Right lung (tissue), 5 donors: ENCODE measurements around the gene NPR1. TPM values are rescaled to one million over a fixed set of nuclear protein-coding genes. Genes with fewer than 3 reads are reported as not detected.
"Not testable (repeated sequence)": the region's sequence is repeated elsewhere in the genome, so short reads cannot be mapped to it uniquely, and the experiment has no call there.

ENCODE experiments used
- DNase-seq, 2 donors: peaks; one replicate each; pipeline ENCODE4 v3.0.0-alpha.2; 2013
- polyA plus RNA-seq, 5 donors: library from polyadenylated mRNA; unstranded; fragments of 120-200 nt; gene quantifications; one replicate each; pipeline versions ENCODE4 v1.2.1 to v1.2.3, GENCODE V29; 2013; ENCODE audit warnings: inconsistent platforms in 1 of 5, low replicate concordance in 1 of 5; ENCODE audit not compliant: insufficient read length in 5 of 5, insufficient read depth in 1 of 5

Gene NPR1
- polyA plus RNA-seq, 5 donors: 14.4 to 20.5 (median 15.0) TPM

DNA sequence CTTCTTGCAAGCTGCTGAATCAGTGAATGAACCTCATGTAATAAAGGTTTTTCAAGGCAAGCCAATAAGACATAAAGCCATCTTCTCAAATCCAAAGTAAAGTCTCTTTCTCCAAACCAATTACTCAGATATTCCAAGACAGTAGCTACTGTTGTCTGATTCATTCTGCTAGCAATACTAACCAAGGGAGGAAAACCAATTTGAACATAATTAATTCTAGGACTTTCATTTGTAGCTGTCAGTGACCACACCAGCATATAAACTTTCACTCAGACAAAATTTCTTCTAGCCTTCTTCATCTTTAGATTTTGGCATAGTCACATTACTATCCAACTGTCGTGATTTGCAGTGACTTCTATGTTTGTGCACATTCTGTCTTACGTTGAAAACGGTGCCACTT, 38.8 kb downstream of the NPR1 start:
- DNase-seq: no peak

DNA sequence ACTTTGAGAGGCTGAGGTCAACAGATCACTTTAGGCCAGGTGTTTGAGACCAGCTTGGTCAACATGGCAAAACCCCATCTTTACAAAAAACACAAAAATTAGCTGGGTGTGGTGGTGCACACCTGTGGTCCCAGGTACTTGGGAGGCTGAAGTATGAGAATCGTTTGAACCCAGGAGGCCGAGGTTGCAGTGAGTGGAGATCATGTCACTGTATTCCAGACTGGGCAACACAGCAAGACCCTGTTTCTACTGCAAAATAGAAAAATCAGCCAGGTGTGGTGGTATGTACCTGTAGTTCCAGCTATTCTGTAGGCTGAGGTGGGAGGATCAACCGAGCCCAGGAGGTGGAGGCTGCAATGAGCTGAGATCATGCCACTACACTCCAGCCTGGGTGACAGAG, 45.2 kb downstream of the NPR1 start:
- no peak for DNase-seq

DNA sequence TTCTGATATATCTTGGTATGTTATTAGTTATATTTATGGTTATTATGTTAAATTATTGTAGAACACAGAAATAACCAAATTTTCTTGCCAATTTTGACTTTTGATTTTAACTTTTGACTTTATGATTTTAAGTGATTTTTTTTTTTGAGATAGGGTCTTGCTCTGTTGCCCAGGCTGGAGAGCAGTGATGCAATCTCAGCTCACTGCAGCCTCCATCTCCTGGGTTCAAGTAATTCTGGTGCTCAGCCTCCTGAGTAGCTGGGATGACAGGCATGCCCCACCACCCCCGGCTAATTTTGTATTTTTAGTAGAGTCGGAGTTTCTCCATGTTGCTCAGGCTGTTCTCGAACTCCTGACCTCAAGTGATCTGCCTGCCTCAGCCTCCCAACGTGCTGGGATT, 46.1 kb downstream of the NPR1 start:
- DNase-seq: not testable (repeated sequence)

DNA sequence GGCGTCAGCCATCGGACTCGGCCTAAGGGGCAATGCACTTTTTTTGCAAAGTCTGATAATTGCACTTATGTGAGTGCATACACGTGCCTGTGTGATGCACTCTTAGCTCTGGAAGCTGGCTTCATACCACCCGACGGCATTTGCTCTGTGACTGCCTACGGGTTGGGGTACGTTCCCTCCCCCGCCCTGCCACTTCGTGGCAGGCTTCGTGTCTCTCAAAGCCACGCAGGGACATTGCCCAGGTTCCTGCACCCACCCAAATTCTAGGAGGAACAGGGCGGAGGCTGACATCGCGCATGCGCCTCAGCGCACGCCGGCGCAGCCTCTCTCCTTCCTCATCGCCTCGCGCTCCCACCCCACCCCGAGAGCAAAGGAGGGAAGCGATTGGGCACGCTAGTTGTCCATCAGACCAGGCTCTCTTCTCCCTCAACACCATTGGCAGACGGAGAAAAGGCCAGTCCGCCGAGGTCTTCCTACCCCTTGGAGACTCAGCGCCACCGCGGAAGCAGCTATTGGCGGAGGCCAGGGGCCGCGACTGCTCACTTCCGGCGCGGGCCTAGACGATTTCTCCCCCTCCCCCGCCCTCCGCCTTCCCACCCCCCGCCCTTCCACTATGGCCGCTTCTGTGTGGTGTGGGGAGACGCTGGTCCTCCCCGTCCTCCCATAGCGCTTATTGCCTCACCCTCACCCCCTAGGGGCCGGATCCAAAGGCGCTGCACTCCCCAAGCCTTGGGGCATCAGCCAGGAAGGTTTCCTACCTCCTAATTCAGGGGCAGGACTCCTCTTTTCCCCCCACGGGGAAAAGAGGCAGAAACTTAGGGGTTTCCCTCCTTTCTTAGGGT, 49.2 kb downstream of the NPR1 start, which contains the start of gene INTS3:
Gene INTS3 (plus strand): TSS at position 588 of the 842 bp plus-strand sequence. CDS start 585 bp downstream, outside the sequence.
- DNase-seq: peak; percentile 99 to 100

DNA sequence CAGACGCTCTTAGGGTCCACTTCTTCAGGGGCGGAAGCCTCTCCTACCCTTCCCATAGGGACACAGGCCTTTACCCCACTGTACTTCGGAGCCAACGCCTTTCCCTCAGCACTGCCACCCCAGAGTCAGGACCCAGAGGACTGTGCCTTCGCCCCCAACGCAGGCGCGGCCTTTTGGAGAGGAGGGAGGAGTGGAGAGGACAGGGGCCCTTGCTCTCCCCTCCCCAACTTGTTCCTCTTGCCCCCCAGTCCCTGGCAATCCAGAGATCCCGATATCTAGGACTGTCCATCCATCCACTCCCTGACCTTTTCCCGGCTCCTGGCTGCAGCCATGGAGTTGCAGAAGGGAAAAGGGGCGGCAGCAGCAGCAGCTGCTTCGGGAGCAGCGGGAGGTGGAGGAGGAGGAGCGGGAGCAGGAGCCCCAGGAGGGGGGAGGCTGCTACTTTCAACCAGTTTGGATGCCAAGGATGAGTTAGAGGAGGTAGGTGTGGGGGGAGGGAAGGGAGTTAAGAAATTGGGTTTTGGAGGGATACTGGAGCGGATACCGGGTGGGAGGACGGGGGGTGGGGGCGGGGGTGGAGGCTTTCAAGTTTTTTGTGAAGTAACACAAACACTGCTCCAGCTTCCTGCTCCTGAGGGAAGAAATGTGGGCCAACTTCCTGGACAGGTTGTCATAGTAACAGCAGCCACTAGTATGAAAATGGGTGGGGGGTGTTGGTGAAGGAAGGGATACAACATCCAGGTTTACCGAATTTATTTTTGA, 50.0 kb downstream of the NPR1 start:
- DNase-seq: peak; percentile 38 to 47

DNA sequence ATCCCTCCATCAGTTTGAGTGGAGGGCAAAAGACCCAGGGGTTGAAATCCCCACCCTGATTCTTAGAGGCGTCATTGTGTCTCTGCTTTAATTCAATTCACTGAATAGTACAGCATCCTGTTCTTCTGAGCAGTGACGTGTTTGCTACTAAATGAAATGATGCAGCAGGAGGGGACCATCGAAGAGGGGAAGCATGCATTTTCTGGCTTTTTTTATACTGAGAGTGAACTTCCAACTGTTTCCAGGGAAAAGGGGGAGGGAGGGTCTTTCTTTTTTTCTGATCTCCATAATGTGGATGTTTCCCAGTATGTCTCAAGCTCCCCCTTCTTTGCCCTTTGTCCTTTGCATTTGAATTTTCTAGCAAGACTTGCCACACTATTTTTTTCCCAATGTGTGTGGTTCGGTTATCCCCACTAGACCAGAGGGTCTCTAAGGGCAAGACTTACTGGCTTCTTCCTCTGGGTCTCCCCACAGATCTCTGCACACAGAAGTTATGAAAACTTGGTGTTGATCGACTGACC, 52.0 kb downstream of the NPR1 start:
- no peak for DNase-seq

DNA sequence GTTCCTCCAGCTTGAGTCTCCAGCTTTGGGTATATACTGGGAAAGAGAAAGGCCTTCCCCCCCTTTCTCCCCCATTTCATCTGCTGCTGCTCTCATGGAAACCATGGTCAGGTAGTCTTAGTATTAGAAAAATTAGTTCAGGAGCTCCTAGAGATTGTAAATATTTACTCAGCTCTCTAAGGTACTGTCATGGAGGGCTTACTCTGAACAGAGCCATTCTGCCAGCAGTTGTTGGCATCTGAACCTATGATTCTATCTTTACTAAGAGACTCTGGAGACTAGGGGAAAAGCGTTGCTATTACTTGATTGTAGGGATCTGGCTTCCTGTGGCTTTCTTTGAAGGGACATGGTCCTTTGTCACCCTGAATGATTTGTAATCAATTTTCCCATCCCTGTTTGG, 55.5 kb downstream of the NPR1 start:
- no peak for DNase-seq

DNA sequence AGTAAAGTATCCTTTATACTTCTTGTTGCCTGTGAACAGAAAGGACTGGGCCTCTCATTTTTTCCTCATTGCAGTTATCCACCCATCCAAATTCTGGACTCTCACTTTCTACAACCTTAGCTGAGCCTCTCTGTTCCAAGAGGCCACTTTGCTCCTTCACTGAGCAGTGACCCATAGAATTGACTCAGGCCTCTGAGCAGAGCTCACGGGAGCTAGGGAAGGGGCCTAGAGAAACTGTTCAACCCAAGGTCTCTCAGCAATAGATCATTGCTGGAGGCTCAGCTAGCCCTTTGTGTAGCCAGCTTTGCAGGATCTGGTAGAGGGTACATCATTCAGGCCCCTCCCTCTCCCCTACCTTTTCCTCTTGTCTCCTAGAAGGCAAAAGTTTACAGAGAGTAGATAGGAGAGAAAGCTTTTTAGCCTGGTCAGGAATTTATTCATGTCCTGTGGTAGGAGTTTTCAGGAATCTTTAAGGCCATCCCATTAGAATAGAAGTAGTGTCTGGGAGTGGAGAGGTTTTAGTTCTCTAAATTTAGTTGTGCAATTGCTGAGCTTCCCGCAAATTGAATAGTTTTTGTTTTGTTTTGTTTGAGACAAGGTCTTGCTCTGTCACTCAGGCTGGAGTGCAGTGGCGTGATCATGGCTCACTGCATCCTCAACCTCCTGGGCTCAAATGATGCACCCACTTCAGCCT, 56.1 kb downstream of the NPR1 start:
- DNase-seq: no peak

DNA sequence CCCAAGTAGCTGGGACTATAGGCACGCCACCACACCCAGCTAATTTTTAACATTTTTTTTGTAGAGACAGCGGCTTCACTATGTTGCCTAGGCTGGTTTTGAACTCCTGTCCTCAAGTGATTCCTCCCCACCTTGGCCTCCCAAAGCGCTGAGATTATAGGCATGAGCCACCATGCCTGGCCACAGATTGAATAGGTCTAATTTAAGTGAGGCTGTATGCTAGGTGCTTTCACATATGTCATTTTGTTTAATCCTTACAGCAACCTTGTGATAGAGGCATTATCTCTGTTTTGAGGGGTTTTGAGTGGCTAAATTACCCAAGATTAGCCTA, 56.6 kb downstream of the NPR1 start:
- DNase-seq: no peak

DNA sequence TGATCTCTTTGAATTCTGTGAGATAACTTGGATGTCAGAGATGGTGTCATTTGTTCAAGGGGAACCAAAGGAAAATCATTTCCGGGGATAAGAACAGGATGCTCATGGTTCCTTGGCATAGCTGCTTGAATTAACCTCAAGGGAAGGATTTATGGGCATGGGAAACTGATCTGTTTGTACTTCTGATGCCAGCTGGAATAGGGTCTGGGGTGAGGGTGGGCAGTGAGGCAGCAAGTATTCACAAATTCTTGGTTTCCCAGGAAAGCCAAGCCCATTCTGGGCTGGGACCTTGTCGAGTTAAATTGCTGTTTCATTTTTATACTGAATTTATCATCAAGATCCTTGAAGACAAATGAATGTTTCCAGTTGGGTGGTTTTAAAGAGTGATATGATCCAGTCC, 63.5 kb downstream of the NPR1 start:
- DNase-seq: no peak

DNA sequence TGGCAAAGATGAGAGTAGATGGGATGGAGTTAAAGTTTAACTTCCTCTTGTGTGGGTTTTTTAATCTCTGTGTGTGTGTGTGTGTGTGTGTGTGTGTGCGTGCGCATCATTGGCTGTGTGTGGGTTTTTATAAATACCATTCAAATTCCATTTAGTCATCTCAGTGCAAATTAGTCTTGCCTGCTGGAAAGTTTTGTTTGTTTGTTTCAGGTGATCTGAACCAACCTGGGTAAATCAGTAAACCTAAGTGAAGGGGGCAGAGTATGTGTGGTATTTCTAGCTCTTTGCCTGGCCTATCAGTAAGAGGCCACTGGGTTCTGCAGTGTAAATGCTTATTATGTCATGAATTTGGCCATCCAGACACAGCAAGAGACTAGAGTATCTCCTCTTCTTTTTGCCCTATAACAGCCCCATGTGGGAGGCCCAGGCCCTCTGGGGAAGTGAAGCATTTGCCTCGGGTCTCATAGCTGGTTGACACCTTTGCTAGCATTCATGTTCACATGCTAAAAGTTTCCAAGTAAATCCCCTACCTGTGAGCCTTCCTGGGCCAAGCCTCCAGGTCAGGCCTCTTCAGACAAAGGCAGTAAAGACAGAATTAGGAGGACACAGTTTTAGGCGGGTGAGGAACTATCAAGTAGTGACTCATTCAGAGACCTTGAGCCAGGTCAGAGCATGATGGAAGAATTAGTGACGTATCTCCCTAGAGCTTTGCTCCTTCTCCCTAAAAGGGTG, 64.1 kb downstream of the NPR1 start:
- no peak for DNase-seq

Other genes with a start within 250 kb of the NPR1 start
- not detected for gene S100A7, start 218.0 kb upstream of the NPR1 start, polyA plus RNA-seq
- 100 to 1,000 TPM; 138 to 297 (median 187) TPM for gene S100A6, start 142.7 kb upstream of the NPR1 start, polyA plus RNA-seq
- under 1 TPM in 1 of 5 donors, not detected in 4; 0.23 TPM for gene S100A5, start 137.8 kb upstream of the NPR1 start, polyA plus RNA-seq
- 10 to 100 TPM; 15.9 to 32.6 (median 19.9) TPM for gene S100A4, start 132.9 kb upstream of the NPR1 start, polyA plus RNA-seq
- gene S100A3, start 129.4 kb upstream of the NPR1 start, polyA plus RNA-seq: under 1 TPM in 2 of 5 donors, not detected in 3; 0.21 to 0.66 TPM
- 1 to 10 TPM in 3 of 5 donors, under 1 TPM in 2; 0.69 to 1.8 (median 1.2) TPM for gene S100A2, start 112.8 kb upstream of the NPR1 start, polyA plus RNA-seq
- 100 to 1,000 TPM; 119 to 177 (median 147) TPM for gene S100A16, start 65.6 kb upstream of the NPR1 start, polyA plus RNA-seq
- 100 to 1,000 TPM in 4 of 5 donors, 10 to 100 TPM in 1; 93.5 to 174 (median 144) TPM for gene S100A14, start 62.4 kb upstream of the NPR1 start, polyA plus RNA-seq
- 100 to 1,000 TPM in 1 of 5 donors, 10 to 100 TPM in 4; 76.9 to 120 (median 96.7) TPM for gene S100A13, start 51.2 kb upstream of the NPR1 start, polyA plus RNA-seq
- gene S100A1, start 50.3 kb upstream of the NPR1 start, polyA plus RNA-seq: 1 to 10 TPM in 4 of 5 donors, under 1 TPM in 1; 1.00 to 2.0 (median 1.6) TPM
- gene CHTOP, start 44.6 kb upstream of the NPR1 start, polyA plus RNA-seq: 100 to 1,000 TPM; 106 to 125 (median 120) TPM
- gene SNAPIN, start 20.0 kb upstream of the NPR1 start, polyA plus RNA-seq: 10 to 100 TPM; 38.5 to 48.6 (median 41.6) TPM
- gene ILF2, start 7.7 kb upstream of the NPR1 start, polyA plus RNA-seq: 100 to 1,000 TPM; 245 to 312 (median 264) TPM
- 100 to 1,000 TPM in 4 of 5 donors, 10 to 100 TPM in 1; 98.2 to 130 (median 104) TPM for gene INTS3, start 49.4 kb downstream of the NPR1 start, polyA plus RNA-seq
- 10 to 100 TPM; 33.3 to 47.9 (median 41.6) TPM for gene SLC27A3, start 96.7 kb downstream of the NPR1 start, polyA plus RNA-seq
- 10 to 100 TPM; 23.4 to 34.0 (median 28.7) TPM for gene GATAD2B, start 244.3 kb downstream of the NPR1 start, polyA plus RNA-seq